GM23338 (cell line): Measurements from ENCODE around the gene PAQR5. TPM values are rescaled to one million over a fixed set of nuclear protein-coding genes. Genes with fewer than 3 reads are reported as not detected.

Source experiments
- ATAC-seq: fragments of 200-7000 bp; cut with Tn5 transposase; 3 replicates; pipeline ENCODE4 v1.9.1; 2020
- DNase-seq: peaks from one replicate; pipeline ENCODE4 v3.0.0-alpha.2; 2015; ENCODE audit warnings: low spot score
- H2AFZ ChIP-seq: fragments of 200-600 bp; sonication (generic); 2 replicates; pipeline ENCODE4 v1.8.0; 2016; ENCODE audit warnings: antibody characterized with exemption, mild to moderate bottlenecking, moderate library complexity
- H3F3A ChIP-seq: fragments of 200-600 bp; sonication (generic); replicated peaks from 2 replicates; pipeline ENCODE4 v1.8.0; 2017; ENCODE audit warnings: antibody characterized with exemption, mixed run types, low read depth
- H3K27ac ChIP-seq: fragments of 200-600 bp; sonication (generic); 2 replicates; pipeline ENCODE4 v1.6.1; 2016; ENCODE audit warnings: low read depth
- H3K27me3 ChIP-seq: fragments of 200-600 bp; sonication (generic); 2 replicates; pipeline ENCODE4 v1.8.0; 2016; ENCODE audit warnings: mild to moderate bottlenecking, mixed run types, moderate library complexity; ENCODE audit not compliant: insufficient read depth
- H3K36me3 ChIP-seq: fragments of 200-600 bp; sonication (generic); 2 replicates; pipeline ENCODE4 v1.8.0; 2016; ENCODE audit warnings: mild to moderate bottlenecking; ENCODE audit not compliant: insufficient read depth
- H3K4me1 ChIP-seq: fragments of 200-600 bp; sonication (generic); 2 replicates; pipeline ENCODE4 v1.8.0; 2016; ENCODE audit warnings: mild to moderate bottlenecking, moderate library complexity; ENCODE audit not compliant: insufficient read depth
- H3K4me2 ChIP-seq: fragments of 200-600 bp; sonication (generic); 2 replicates; pipeline ENCODE4 v1.7.1; 2017; ENCODE audit warnings: mixed run types
- H3K4me3 ChIP-seq: fragments of 200-600 bp; sonication (generic); 2 replicates; pipeline ENCODE4 v1.6.1; 2016; ENCODE audit warnings: mixed run types
- H3K79me2 ChIP-seq: fragments of 200-600 bp; sonication (generic); replicated peaks from 2 replicates; pipeline ENCODE4 v1.8.0; 2017; ENCODE audit warnings: mild to moderate bottlenecking; ENCODE audit not compliant: insufficient read depth
- H3K9me2 ChIP-seq: fragments of 200-600 bp; sonication (generic); 2 replicates; pipeline ENCODE4 v1.8.0; 2017; ENCODE audit not compliant: insufficient read depth
- H4K20me1 ChIP-seq: fragments of 200-600 bp; sonication (generic); replicated peaks from 2 replicates; pipeline ENCODE4 v1.8.0; 2017; ENCODE audit warnings: mild to moderate bottlenecking; ENCODE audit not compliant: insufficient read depth
- H3K27ac Mint-ChIP-seq: 2 replicates; pipeline ENCODE4 v1.8.0; 2020; ENCODE audit warnings: inconsistent platforms, mild to moderate bottlenecking, moderate library complexity, mixed read lengths
- H3K27me3 Mint-ChIP-seq: 3 replicates; pipeline ENCODE4 v1.8.0; 2022; ENCODE audit warnings: low read depth, mild to moderate bottlenecking, moderate library complexity, mixed read lengths, inconsistent platforms; ENCODE audit not compliant: insufficient read depth, poor library complexity
- H3K36me3 Mint-ChIP-seq: 3 replicates; pipeline ENCODE4 v1.8.0; 2021; ENCODE audit warnings: low read depth, mild to moderate bottlenecking, inconsistent platforms, moderate library complexity, mixed read lengths
- H3K4me1 Mint-ChIP-seq: 3 replicates; pipeline ENCODE4 v1.8.0; 2020; ENCODE audit warnings: mild to moderate bottlenecking, inconsistent platforms, mixed read lengths
- H3K4me3 Mint-ChIP-seq: 3 replicates; pipeline ENCODE4 v1.8.0; 2021; ENCODE audit warnings: moderate library complexity, mild to moderate bottlenecking, inconsistent platforms, mixed read lengths
- H3K9me3 Mint-ChIP-seq: 3 replicates; pipeline ENCODE4 v1.8.0; 2020; ENCODE audit warnings: moderate library complexity, mild to moderate bottlenecking, inconsistent platforms, mixed read lengths
- CREB1 ChIP-seq: fragments of 250-450 bp; sonication (Bioruptor Pico); IDR thresholded peaks from 2 replicates; pipeline ENCODE4 v1.5.0; 2020; ENCODE audit warnings: low read depth, mild to moderate bottlenecking, moderate library complexity
- CTCF ChIP-seq, 2 experiments: fragments of 200-600 bp in 1 of 2; sonication (generic) in 1 of 2; conservative IDR thresholded peaks; 2 replicates each; pipeline versions ENCODE4 v1.5.1 to v1.6.1; 2016 to 2017; ENCODE audit warnings: antibody characterized with exemption in 2 of 2, low read depth in 2 of 2, mild to moderate bottlenecking in 2 of 2, moderate library complexity in 1 of 2
- ETS1 ChIP-seq: IDR thresholded peaks from 2 replicates; pipeline ENCODE4 v1.6.1; 2016; ENCODE audit warnings: antibody characterized with exemption
- EZH2 ChIP-seq: fragments of 200-600 bp; sonication (generic); IDR thresholded peaks from one replicate; pipeline ENCODE4 v1.8.0; 2017; ENCODE audit warnings: antibody characterized with exemption, mild to moderate bottlenecking, low read depth; ENCODE audit not compliant: unreplicated experiment
- EZH2phosphoT487 ChIP-seq: fragments of 200-600 bp; sonication (generic); IDR thresholded peaks from one replicate; pipeline ENCODE4 v1.8.1; 2018; ENCODE audit warnings: antibody characterized with exemption; ENCODE audit not compliant: unreplicated experiment
- JUNB ChIP-seq: IDR thresholded peaks from one replicate; pipeline ENCODE4 v1.6.1; 2016; ENCODE audit warnings: antibody characterized with exemption; ENCODE audit not compliant: unreplicated experiment
- NANOG ChIP-seq: IDR thresholded peaks from 2 replicates; pipeline ENCODE4 v1.6.1; 2016; ENCODE audit warnings: antibody characterized with exemption, borderline replicate concordance
- STAT1 ChIP-seq: IDR thresholded peaks from one replicate; pipeline ENCODE4 v1.6.1; 2016; ENCODE audit warnings: antibody characterized with exemption; ENCODE audit not compliant: unreplicated experiment
- ZNF331 ChIP-seq: fragments of 250-450 bp; sonication (Bioruptor Pico); IDR thresholded peaks from 2 replicates; pipeline ENCODE4 v1.5.0; 2020; ENCODE audit warnings: low read depth, mild to moderate bottlenecking, moderate library complexity
- ZNF462 ChIP-seq: fragments of 250-450 bp; sonication (Bioruptor Pico); IDR thresholded peaks from 2 replicates; pipeline ENCODE4 v1.5.0; 2020; ENCODE audit warnings: mild to moderate bottlenecking, moderate library complexity
- polyA plus RNA-seq: library from polyadenylated mRNA; unstranded; fragments of >200 nt; fragmentation: Nextera tagmentation; extraction: Ambion mirVana; gene quantifications from 2 replicates; pipeline ENCODE4 v1.2.1, GENCODE V29; 2016
- total RNA-seq: library from RNA; depleted of rRNA; stranded (reverse); fragments of >200 nt; shearing (Covaris generic); gene quantifications from 2 replicates; pipeline ENCODE4 v1.2.3, GENCODE V29; 2014

The PAQR5 gene
- total and polyA plus RNA-seq, 2 experiments from 2014 or later, result 8.7 to 14.5 TPM

- Mint-ChIP-seq H3K4me1 (peaks cover 27% of the 10 kb centered on the region), H3K36me3 (peaks cover 12% of the 10 kb centered on the region), H3K4me3 (no peak overlapping the region), H3K9me3 (no peaks in the 10 kb centered on the region), H3K27me3 (peaks cover 30% of the 10 kb centered on the region), H3K27ac (no peak overlapping the region)
- no peak overlapping the region for H2AFZ ChIP-seq
- DNase-seq, result peak; percentile 72
- peaks cover 2% of the 10 kb centered on the region; the same call in 1 of the 2 replicates for H4K20me1 ChIP-seq
- no peak overlapping the region for H3K27ac ChIP-seq
- no peak overlapping the region for H3K4me3 ChIP-seq
- no peaks in the 10 kb centered on the region; the same call in 1 of the 2 replicates for H3F3A ChIP-seq
- 0 out of 2 replicates have a peak, but pooled peaks cover 4% of the 10 kb centered on the region for H3K36me3 ChIP-seq
- peaks cover 18% of the 10 kb centered on the region for H3K4me1 ChIP-seq
- TF ChIP-seq CTCF (conservative IDR thresholded peaks at IDR 0.05; ENCODE audit: low read depth in 2 of 2) (peak; percentile 55 to 73), EZH2phosphoT487 (no peak)
- H3K79me2 ChIP-seq, result peaks cover 7% of the 10 kb centered on the region
- ATAC-seq, result no peak
- H3K27me3 ChIP-seq, result peaks cover 17% of the 10 kb centered on the region
- no peak overlapping the region for H3K4me2 ChIP-seq
- no peaks in the 10 kb centered on the region for H3K9me2 ChIP-seq
These were observed 4.8 kb downstream of the PAQR5 start for GRCh38 chr15:69303337-69304181.

GRCh38 chr15:69304182-69304545, 5.5 kb downstream of the PAQR5 start:
- H3K9me3 Mint-ChIP-seq, result no peaks in the 10 kb centered on the region
- no peak overlapping the region for H3K27ac Mint-ChIP-seq
- H3K36me3 ChIP-seq, result 0 out of 2 replicates have a peak, but pooled peaks cover 4% of the 10 kb centered on the region
- peaks cover 16% of the 10 kb centered on the region for H3K27me3 ChIP-seq
- peaks cover 12% of the 10 kb centered on the region for H3K36me3 Mint-ChIP-seq
- H2AFZ ChIP-seq, result no peak overlapping the region
- H3K4me2 ChIP-seq, result no peak overlapping the region
- H3K4me1 Mint-ChIP-seq, result peaks cover 27% of the 10 kb centered on the region
- ATAC-seq (no peak), DNase-seq (no peak)
- no peaks in the 10 kb centered on the region; the same call in 1 of the 2 replicates for H3F3A ChIP-seq
- no peaks in the 10 kb centered on the region for H3K9me2 ChIP-seq
- peaks cover 18% of the 10 kb centered on the region for H3K4me1 ChIP-seq
- H4K20me1 ChIP-seq, result peaks cover 3% of the 10 kb centered on the region; the same call in 1 of the 2 replicates
- H3K27ac ChIP-seq, result no peak overlapping the region
- peaks cover 7% of the 10 kb centered on the region for H3K79me2 ChIP-seq
- H3K4me3 Mint-ChIP-seq, result no peak overlapping the region
- no peak overlapping the region for H3K4me3 ChIP-seq
- H3K27me3 Mint-ChIP-seq, result peaks cover 34% of the 10 kb centered on the region
- TF ChIP-seq ETS1, result no peak
- no peak for TF ChIP-seq CREB1 (CRISPR knock-in tag)
- no peak for TF ChIP-seq ZNF331 (CRISPR knock-in tag)
- TF ChIP-seq STAT1, result no peak
- TF ChIP-seq ZNF462, result no peak
- TF ChIP-seq EZH2, result no peak
- no peak for TF ChIP-seq NANOG
- TF ChIP-seq JUNB, result no peak
